Dermis microvascular lymphatic vessel endothelial cell (primary cell): ENCODE measurements around the gene CAMSAP2. TPM values are rescaled to one million over a fixed set of nuclear protein-coding genes. Genes with fewer than 3 reads are reported as not detected.
"Not testable (repeated sequence)": the region's sequence is repeated elsewhere in the genome, so short reads cannot be mapped to it uniquely, and the experiment has no call there.

Experiments
- DNase-seq, 2 donors: peaks; one replicate each; pipeline versions ENCODE4 v3.0.0 to v3.0.0-alpha.2; 2010; ENCODE audit warnings: low read depth in 2 of 2
- total RNA-seq: library from RNA; depleted of rRNA; stranded (reverse); fragments of >200 nt; gene quantifications from 2 replicates; pipeline ENCODE4 v1.2.1, GENCODE V29; 2014

Gene CAMSAP2
- total RNA-seq, 1 donor from 2014 or later, result 22.9 TPM

DNA sequence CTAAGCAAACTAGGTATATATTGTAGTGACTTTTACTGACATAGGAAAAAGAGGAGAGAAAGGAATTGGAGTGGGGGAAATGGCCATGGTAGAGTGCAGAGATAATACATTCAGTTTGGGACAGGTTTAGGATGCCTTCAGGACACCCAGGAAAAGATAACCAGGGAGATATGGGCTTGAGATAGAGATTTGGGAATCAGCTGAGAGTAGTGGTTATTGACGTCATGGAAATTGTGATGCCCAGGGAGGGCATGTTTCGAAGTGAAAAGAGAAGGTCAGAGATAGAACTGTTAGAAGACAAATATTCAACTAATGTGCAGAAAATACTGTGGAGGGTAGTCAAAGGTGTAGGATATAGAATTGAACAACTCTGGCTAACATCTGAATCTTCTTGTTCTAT is 40.6 kb downstream of the CAMSAP2 start:
- no peak for DNase-seq

DNA sequence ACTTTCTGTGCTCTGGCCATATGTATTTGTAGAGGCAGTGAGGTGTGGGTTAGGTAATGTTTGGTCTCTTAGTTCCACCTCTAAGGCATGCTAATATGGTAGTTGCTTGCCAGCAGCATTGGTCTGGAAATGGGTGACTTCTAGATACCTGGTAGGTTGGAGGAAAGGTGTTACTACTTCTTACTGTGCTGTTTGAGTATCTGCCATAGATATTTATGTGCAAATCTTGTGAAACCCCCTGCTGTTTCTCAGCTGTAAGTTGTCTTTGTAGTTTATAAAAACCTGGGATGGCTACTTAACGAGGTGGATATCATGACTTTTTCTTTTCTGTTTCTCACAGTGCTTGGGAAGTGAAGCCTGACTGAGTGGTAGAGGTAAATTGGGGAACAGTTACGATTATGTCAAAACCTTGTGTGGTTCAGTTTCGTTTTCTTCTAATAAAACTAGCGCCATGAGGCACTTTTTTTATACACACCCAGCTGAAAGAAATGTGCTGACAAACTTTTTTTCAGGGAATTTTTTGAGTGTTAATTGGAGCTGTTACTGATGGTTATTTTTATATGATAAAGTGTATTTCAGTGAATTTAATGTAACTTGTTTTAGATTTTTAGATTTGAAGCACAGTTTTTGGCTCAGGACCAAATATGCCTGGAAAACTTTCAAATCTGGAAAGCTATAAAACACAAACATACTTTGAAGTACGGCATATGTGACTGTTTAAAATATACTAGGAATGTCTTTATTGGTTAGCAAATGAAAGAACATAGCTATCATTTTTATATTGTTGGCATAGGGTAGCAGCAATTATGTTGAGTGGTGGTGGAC is 42.1 kb downstream of the CAMSAP2 start:
- peak; percentile 25 to 32 for DNase-seq

DNA sequence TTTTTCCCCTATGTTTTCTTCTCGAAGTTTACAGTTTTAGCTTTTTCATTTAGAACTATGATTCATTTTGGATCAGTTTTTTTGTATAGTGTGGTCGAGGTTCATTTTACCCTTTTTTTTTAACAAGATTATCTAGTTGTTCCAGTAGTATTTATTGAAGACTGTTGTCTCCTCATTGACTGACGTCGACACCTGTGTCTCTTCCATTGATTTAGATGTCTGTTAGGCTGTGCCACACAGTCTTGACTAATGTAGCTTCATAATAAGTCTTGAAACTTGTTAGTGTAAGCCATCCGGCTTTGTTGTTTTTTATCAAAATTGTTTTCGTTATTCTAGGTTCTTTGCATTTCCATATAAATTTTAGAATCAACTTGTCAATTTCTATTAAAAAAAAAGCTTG is 45.2 kb downstream of the CAMSAP2 start:
- no peak for DNase-seq

DNA sequence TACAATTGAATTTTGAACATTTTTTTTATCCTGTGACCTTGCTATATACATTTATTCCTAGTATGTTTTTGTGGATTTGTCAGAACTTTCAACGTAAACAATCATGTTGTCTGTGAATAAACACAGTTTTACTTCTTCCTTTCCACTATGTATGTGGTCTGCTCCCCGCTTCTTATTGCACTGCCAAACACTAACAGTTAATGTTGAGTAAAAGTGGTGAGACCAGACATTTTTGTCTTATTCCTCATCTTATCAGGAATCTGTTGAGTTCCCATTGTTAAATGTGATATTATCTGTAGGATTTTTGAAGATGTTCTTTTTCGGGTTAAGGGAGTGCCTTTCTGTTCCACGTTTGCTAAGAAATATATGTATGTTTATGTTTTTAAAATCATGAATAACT is 45.9 kb downstream of the CAMSAP2 start:
- DNase-seq, result no peak

DNA sequence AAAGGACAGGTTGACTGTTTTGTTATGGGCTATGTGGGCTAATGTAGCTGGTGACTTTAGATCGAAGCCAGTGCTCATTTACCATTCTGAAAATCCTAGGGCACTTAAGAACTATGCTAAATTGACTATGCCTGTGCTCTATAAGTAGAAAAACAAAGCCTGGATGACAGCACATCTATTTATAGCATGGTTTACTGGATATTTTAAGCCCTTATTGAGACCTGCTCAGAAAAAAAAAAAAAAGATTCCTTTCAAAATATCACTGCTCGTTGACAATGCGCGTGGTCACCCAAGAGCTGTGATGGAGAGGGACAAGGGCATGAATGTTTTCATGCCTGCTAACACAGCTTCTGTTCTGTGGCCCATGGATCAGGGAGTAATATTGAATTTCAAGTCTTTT is 48.1 kb downstream of the CAMSAP2 start:
- DNase-seq, result no peak

DNA sequence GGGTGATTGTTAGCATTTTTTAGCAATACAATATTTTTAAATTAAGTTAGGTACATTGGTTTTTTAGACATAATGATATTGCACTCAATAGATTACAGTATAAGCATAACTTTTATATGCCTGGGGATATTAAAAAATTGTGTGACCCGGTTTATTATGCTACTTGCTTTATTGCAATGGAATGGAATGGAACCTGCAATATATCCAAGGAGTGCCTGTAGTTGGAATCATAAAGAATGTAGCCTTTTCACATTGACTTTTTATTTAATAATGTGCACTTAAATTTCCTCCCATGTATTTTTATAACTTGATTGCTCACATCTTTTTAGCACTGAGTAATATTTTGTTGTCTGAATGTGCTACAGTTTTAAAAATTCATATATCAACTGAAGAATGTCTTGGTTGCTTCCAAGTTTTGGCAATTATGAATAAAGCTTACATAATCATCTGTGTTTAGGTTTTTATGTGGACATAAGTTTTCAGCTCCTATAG is 49.2 kb downstream of the CAMSAP2 start:
- DNase-seq, result no peak

DNA sequence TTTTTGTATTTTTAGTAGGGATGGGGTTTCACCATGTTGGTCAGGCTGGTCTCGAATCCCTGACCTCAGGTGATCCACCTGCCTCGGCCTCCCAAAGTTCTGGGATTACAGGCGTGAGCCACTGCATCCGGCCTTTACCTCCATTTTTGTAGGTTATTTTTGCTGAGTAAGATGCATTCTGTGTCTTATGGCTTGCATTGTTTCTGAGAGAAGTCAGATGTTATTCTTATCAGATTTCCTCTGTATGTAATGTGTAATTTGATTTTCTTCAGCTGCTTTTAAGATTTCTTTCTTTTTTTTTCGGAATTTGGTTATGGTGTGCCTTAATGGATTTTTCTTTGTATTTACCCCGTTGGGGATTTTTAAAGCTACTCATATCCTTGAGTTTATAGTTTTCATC is 52.3 kb downstream of the CAMSAP2 start:
- not testable (repeated sequence) for DNase-seq

DNA sequence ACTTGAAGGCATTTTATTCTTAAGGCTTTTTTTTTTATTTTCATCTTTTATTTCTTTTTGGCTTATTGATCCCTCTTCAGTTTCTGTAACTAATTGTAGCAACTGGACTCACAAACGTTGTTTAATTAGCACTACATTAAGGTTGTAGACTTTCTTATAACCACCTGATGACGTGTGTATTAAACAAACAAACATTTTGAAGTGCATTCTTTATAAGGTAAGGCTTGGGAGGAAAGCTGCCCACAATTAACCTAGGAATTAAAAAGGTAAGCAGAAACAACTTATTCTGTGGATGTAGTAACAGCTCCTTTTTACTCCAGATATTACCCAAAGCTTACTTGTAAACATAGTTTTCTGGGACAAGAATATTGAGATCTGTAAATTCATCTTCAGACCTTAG is 55.0 kb downstream of the CAMSAP2 start:
- DNase-seq, result no peak

DNA sequence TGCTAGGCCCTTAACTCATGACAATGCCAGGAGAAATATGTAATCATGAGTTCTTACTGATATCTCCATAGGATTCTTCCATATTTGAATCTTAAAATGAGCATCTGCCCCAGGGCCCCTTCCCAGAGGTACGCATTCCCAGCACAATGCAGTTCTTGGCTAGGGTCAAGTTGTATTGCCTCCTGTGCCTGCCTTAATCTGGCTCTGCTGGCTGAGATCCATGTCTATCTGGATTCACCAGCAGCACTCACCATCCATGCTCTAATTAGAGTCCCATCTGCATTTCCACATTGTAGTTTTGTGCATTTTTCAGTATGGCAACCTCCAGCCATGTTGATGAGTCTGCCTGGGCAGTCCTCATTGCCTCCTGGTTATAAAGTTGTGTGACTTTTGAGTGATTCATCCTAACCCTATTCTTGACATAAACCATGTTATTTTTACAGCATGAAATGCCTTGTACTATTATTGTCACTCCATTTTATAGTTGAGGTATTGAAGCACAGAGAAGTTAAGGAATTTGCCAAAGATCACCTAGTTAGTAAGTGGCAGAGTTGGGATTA is 55.9 kb downstream of the CAMSAP2 start:
- peak in 1 of 2 donors; percentile 14 for DNase-seq

DNA sequence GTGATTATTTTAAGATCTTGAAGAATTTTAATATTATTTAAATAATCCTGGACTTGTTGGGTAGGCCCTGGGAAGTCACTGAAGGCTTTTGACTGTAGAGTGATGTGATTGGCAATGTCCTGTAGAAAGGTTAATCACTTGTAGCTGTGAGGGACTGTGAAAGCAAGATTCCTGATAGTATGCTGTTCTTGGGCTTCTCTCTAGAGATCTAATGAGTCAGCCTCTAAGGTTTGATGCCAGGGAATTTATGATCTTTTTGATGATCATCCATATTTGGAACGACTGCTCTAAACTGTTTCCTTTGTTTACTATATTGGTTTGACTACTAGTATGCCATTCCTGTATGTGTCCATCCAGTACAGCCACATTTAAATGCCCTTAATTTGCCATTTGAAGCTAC is 56.5 kb downstream of the CAMSAP2 start:
- peak in 1 of 2 donors; percentile 61 for DNase-seq

DNA sequence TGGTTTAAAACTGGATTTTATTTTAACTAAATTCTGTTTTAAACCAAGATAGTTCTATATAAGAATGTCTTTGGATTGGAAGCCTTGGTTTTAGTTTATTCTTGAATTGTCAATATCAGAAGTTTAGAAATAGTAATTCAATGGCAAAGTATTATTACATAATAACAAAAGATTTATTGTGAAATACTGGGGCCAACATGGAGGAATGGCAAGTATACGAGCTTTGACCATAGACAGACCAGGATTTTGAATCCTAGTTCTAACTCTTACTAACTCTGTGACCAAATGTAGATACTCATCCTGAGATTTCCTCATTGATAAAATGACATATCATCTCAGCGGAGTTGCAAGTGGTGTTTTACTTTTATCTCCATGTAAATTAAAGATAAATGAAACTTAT is 63.3 kb downstream of the CAMSAP2 start:
- no peak for DNase-seq

DNA sequence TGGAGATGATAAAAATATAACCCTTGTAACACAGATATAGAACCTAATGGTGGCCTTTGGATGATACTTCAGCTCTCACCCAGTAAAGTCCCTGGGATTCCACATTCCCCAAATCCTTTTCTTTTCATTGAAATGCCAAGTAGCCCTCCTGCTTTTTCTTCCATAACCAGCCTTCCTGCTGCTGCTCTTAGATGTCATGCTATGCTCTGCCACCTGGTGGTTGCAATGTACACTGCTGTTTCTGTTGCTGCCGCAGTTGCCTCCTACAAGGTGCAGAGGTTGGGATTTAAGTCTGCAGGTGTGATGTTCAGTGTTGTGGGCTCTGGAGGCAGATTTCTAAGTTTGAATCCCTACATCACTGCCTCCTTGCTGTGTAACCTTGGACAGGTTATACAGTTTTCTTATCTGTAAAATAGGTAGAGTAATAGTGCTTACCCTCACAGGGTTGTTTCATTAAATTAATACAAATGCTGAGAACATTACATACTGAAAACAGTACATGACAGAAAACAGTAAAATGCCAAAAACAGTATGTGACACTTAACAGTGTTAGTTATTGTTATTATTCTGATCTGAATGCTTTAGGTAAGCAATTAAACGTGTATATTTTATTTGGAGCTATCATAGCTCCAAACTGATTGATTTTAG is 64.3 kb downstream of the CAMSAP2 start:
- DNase-seq, result peak; percentile 75 to 86

DNA sequence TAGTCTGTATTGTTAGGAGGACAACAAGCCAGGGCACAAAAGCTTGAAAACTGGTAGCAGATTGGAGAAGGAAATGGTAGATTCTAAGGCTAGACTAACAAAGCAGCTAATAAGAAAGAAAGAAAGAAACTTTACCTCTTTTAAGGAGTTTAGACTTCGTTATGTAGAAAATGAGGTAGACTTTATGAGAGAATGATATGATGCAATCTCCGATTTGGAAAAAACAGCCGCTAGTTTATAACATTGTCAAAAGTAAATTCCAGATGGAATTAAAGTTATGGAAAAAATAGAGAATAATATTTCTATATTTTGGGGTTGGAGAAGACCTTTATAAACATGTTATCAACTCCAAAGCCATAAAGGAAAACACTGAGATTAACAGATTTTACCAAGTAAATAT is 67.0 kb downstream of the CAMSAP2 start:
- DNase-seq, result no peak

DNA sequence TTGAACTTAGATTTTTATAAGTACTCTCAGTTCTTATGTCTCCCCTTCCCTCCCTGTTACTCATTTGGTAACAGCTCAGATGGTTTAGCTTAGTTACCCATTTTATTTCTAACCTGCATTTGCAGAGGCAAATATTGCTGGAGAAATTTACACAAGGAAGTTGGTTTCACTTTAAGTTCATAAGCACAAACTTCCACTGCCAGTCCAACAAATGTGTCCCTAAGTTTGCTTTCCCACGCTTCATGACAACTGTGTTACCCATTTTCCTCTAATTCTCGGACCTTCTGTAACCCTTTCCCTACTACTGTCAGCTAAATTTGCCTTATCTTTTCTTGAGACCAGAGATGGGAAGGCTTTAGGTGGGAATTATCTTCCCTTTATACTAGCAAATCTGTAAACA is 70.2 kb downstream of the CAMSAP2 start:
- no peak for DNase-seq

DNA sequence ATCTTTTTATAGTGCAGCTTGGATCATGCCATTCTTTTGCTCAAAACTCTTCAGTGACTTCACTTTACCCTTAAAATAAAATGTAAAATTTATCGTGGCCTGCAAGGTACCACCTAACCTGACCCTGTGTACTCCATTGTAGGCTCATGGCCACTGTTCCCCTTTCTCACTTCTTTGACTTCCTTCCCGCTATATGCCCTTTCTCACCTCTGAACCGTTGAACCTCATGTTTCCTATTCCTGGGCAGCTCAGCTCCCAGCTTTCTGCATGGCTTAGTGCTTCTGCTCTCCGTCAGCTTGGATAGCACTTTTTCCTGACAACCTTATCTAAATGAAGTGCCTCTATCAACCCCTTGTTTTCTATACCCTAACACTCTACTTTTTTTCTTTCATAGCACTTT is 73.0 kb downstream of the CAMSAP2 start:
- DNase-seq, result no peak

DNA sequence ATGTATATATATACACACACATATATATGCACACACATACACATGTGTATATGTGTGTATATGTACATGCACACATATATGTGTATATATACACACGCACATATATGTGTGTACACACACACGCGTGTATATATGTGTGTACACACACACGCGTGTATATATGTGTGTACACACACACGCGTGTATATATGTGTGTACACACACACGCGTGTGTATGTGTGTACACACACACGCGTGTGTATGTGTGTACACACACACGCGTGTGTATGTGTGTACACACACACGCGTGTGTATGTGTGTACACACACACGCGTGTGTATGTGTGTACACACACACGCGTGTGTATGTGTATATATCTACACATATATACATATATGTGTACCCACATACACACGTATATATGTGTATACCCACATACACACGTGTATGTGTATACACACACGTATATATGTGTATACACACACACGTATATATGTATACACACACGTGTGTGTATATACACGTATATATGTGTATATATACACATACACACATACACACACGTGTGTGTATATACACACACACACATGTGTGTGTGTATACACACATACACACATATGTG is 78.0 kb downstream of the CAMSAP2 start:
- DNase-seq, result not testable (repeated sequence)

DNA sequence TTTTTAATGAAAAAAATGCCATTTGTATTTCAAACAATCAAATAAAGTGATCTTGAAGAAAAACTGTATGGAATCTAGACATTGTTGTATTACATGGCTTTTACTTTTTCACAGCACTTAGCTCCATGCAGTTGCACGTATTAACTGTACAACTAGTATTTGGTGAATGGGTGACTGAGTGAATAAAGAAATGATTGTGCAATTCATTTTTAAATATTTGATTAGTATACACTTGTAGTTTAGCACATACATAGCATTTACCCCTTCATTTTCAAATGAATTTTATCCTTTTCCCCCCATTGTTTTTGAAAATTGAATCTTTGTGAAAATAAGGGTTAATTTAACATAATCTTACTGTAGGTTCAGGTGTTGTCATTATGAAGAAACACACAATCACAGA is 79.6 kb downstream of the CAMSAP2 start:
- DNase-seq, result no peak

DNA sequence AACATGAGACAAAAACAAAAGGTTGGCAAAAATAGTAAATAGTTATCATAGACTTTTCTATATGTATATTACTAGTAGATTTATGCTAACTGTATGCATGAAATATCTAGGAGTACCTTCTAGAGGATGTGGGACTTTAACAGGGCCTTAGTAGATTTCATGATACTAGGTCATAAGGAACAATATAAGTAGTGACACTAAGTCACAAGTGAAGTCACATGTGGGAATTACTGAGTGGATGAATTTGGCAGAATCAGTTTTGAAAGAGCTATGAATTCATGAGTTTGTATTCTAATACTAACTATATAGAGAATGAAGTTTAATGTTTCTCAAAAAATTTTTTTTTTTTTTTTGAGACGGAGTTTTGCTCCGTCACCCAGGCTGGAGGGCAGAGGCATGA is 81.0 kb downstream of the CAMSAP2 start:
- DNase-seq, result no peak

DNA sequence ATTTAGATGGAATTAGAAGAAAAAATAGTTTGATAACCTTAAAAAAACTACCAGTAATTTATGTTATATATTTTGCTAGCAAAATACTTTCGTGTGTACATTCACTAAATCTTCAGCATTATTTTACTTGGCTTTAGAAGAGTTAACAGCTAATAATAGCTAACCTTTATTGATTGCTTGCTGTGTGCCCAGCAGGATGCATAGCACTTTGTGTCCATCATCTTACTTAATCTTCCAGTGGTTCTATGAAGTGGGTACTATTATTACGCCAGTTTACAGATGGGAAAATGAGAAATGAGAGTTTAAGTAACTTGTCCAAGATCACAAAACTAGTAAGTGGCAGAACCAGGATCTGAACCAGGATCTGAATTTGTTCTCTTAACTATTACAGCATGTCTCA is 92.4 kb downstream of the CAMSAP2 start:
- no peak for DNase-seq

DNA sequence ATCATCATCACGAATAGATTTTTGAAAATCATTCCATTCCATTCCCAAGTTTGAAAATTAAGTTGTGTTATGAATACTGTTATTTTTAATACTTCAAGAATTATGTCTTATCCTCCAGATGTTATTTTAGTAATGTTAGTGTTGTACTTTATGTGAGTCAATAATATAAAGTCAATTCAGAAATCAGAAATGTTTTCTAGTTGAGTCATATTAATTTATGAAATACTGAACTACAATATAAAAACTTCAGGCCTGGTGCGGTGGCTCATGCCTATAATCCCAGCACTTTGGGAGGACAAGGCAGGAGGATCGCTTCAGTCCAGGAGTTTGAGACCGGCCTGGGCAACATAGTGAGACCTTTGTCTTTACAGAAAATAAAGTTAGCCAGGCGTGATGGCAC is 95.7 kb downstream of the CAMSAP2 start:
- no peak for DNase-seq

DNA sequence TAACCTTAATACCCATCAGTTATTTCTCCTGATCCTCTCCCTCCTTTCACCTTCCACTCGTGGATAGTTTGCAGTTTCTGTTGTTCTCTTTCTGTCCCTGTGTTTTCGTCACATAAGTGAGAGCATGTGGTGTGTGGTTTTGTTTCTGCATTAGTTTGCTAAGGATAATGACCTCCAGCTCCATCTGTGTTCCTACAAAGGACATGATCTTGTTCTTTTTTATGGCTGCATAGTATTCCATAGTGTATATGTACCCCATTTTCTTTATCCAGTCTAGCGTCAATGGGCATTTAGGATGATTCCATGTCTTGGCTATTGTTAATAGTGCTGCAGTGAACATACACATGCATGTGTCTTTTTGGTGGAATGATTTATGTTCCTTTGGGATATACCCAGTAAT is 97.5 kb downstream of the CAMSAP2 start:
- no peak for DNase-seq

DNA sequence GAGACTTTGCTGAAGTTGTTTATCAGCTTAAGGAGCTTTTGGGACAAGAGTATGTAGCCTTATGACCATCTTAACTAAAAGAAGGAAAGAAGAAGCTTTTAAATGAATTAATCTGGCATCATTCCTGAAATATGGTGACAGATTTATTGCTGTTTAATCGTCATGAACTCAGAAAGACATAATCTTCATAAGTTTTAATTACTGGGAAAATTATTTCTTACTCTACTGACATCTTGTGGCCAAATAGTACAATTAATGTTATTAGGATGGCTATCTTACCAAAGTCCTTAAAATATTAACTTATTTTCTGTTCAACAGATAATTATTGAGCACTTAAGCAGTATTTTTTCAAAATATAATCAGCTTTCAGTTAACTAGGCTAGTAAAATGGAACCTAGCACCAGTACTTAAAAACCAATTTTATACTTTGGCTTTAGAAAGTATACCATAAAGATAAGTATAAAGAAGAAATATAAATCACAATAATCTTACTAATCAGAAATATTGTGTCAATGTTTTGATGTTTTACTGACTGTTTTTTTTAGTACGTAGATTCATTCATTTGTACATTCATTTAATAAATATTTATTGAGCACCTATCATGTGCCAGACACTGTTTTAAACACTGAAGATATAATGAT is 99.4 kb downstream of the CAMSAP2 start:
- DNase-seq, result peak; percentile 29 to 61
